CD4-positive, alpha-beta T cell treated with Interleukin-6 for 4 hours (primary cell): ENCODE measurements around the gene ABI3.
"Not testable (repeated sequence)": the region's sequence is repeated elsewhere in the genome, so short reads cannot be mapped to it uniquely, and the experiment has no call there.

Experiments used
- DNase-seq: peaks from one replicate; pipeline ENCODE4 v3.0.0-alpha.2; 2020; ENCODE audit warnings: mixed read lengths

ABI3 gene, protein sequence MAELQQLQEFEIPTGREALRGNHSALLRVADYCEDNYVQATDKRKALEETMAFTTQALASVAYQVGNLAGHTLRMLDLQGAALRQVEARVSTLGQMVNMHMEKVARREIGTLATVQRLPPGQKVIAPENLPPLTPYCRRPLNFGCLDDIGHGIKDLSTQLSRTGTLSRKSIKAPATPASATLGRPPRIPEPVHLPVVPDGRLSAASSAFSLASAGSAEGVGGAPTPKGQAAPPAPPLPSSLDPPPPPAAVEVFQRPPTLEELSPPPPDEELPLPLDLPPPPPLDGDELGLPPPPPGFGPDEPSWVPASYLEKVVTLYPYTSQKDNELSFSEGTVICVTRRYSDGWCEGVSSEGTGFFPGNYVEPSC

GRCh38 chr17:49210158-49211029 lies at the start of gene ABI3, which contains the start of gene GNGT2:
Gene ABI3, plus strand, starts transcription at chr17:49210707. Its CDS starts 18 bp downstream, at chr17:49210725.
Gene GNGT2, minus strand, starts transcription at chr17:49210574. Its CDS starts 3,152 bp downstream, at chr17:49207422.
- DNase-seq, result peak; percentile 78

DNA sequence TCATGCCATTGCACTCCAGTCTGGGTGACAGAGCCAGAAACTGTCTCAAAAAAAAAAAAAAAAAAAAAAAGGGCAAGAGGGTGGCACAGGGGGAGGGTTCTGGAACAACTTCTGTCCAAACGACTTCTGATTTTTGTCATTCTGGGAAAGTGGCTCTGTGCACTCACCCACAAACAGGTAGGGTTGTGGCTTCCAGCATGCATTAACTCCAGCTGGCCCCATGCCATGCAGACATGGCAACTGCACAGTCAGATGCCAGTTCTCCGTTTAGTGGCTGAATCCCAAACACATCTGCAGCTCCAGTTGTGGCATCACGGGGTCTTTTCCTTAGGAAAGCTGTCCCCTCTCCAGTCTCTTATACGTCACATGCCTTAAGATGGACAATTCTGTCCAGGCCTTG lies 47.6 kb upstream of the ABI3 start:
- no peak for DNase-seq

- no peak for DNase-seq
Measured at GRCh38 chr17:49165143-49165542, 45.4 kb upstream of the ABI3 start.

DNA sequence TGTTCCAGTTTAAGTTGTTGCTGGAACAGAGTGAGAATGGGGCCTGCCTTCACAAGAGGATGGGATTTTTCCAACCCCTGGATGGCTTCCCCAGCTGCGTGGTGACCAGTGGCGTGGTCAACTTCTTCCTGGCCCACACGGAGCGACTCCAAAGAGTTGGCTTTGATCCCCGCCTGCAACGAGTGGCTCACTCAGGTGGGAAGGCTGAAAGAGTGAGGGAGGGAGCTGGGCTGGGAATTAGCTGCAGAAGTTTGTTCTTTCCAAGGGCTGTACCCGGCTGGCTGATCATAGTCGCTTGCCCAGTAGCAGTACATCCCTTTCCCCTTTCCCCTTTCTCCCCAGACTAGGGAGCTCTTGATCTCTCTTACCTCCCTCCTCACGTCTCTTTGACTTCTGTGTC lies 41.8 kb upstream of the ABI3 start:
- no peak for DNase-seq

- no peak for DNase-seq
Measured at GRCh38 chr17:49170216-49170615, 40.3 kb upstream of the ABI3 start.

- not testable (repeated sequence) for DNase-seq
Measured at GRCh38 chr17:49170711-49171110, 39.8 kb upstream of the ABI3 start.

- not testable (repeated sequence) for DNase-seq
Measured at GRCh38 chr17:49175978-49176377, 34.5 kb upstream of the ABI3 start.

DNA sequence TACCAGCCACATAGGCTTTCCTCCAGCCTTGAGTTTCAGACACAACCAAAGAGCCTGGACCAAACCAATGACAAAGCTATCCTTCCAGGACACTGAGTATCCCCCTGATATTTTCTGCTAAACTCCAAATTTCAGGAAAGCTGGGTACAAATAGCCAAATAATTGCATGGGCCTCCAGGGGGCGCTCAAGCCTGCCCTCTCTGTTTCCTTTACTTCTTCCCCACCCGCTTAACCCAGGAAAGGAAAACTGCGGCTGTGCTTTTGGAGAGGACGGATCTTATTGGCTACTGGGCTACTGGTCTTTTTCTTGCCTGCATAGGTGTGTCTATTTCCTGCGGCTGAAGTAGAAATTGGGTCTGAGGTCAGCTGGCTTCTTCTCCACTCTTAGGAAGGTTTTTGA lies 30.2 kb upstream of the ABI3 start:
- peak; percentile 80 for DNase-seq

- DNase-seq, result no peak
Measured at GRCh38 chr17:49180998-49181635, 29.4 kb upstream of the ABI3 start.

- no peak for DNase-seq
Measured at GRCh38 chr17:49183341-49183740, 27.2 kb upstream of the ABI3 start.

DNA sequence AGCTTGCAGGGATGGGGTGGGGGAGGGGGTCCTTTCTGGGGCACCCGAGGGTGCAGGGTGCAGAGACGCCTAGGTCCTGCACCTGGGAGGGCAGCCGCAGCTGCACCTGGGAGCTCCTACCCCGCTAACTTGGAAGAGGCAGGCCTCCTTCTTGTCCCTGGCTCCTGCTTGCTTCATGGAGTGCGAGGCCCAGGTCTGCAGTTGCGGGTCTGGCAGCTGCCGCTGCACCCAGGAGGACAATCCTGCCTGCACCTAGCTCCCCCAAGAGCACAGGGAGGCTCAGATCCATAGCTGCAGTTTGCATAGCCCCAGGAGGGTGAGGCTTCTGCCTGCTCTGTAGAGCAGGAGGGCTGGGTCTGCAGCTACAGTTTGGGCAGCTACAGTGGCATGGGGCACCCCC lies 26.7 kb upstream of the ABI3 start:
- DNase-seq, result no peak

GRCh38 chr17:49184522-49184921 lies 26.0 kb upstream of the ABI3 start:
- not testable (repeated sequence) for DNase-seq

- not testable (repeated sequence) for DNase-seq
Measured at GRCh38 chr17:49185381-49185780, 25.1 kb upstream of the ABI3 start.

GRCh38 chr17:49187301-49187700 lies 23.2 kb upstream of the ABI3 start:
- no peak for DNase-seq

GRCh38 chr17:49190932-49191331 lies 19.6 kb upstream of the ABI3 start:
- DNase-seq, result no peak

DNA sequence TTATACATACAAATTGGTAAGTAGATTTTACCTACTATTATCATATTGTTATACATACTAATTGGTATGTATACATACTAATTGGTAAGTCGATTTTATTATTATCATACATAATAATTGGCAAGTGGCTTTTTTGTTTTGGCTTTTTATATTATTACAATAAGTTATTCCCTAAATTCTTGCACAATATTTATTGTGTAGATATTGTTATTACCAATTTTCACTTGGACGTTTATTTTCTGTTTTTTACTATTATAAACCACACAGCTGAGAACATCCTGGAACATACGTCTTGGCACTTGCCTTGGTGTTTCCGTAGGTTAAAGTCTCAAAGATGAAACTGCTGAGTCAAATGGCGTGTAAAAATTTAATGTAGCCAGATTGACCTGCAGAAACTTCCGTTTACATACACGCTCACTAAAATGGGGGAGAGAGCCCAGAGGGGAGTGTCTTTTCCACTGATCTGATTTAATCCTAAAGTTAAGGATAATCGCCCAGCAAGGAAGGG lies 19.0 kb upstream of the ABI3 start:
- DNase-seq, result no peak

DNA sequence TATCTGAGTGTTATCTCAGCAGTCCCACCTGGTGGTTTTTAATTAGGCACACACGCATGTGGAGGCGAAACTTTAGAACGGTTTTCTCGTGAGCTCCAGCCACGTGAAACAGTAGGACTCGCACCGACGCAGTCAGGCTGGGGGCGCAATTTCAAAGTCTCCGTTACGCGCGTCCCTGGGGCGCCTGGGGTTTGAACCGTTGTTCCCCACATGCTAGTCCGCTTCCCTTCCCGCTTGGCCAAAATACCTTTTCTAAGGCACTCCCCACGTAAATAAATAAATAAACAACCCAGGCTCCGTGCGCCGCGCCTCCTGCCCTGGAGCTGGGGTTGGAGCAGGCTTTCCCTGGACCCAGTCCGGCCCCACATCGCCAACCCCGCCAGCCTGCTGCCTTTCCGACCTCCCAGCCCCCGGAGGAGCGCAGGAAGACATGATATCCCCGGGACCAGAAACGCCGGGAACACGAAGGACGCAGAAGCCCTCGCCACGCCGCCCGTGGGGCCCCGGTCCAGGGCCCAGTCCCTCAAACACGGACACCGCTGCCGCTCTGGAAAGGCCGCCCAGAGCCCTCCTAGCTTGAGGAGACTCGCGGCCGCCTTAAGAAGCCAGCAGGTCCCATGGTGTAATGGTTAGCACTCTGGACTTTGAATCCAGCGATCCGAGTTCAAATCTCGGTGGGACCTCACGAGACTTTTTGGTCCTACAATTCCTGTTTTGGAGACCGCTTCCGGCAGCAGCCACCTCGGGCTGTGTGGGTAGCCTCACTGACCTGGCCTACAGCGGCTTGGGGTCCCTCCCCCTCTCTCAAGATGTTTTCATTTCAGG lies 18.4 kb upstream of the ABI3 start:
- peak; percentile 87 for DNase-seq

- peak; percentile 40 for DNase-seq
Measured at GRCh38 chr17:49193513-49194296, 16.8 kb upstream of the ABI3 start.

DNA sequence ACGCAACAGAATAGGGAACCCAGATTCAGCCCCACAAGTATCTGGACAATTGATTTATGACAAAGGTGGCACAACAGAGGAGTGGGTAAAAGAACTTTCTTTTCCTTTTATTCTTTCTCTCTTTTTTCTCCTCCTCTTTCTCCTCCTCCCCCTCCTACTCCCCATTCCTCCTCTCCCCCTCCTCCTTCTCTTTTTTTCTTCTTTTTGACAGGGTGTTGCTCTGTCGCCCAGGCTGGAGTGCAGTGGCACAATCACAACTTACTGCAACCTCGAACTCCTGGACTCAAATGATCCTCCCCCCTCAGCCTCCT lies 16.3 kb upstream of the ABI3 start:
- DNase-seq, result no peak

DNA sequence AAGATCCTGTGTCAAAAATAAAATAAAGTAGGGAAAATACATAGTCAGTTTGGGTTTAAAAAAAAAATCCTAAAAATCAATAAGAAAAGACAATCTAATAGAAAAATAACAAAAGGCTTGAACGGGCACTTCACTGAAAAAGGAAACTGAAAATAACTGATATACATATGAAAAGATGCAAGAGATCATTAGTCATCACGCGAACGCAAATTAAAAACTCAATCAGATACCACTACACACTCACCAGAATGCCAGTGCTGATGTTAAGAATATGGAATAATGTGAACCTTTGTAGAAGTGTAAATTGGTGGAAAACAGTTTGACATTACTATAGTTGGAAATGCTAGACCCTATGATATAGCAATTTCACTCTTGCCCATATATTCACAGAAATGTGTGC lies 14.8 kb upstream of the ABI3 start:
- DNase-seq, result no peak

GRCh38 chr17:49196520-49196919 lies 14.0 kb upstream of the ABI3 start:
- no peak for DNase-seq
